NCI-H2107 (cell line): ENCODE measurements around the gene NDUFA9.

Experiments
- DNase-seq: peaks from one replicate; lab custom pipeline; 2025; lab: John Stamatoyannopoulos, UW

The NDUFA9 gene

GRCh38 chr12:4648501-4649357 lies at the start of gene NDUFA9, which contains the start of gene AKAP3:
Gene NDUFA9, plus strand, starts transcription at chr12:4649114. Its CDS starts 13 bp downstream, at chr12:4649127.
Gene AKAP3, minus strand, starts transcription at chr12:4649051. Its CDS starts 10,855 bp downstream, at chr12:4638196.
- DNase-seq: peak; percentile 51

- DNase-seq: no peak
Observed at GRCh38 chr12:4603421-4603820, 45.5 kb upstream of the NDUFA9 start.

GRCh38 chr12:4603946-4604345 lies 45.0 kb upstream of the NDUFA9 start:
- DNase-seq: no peak

GRCh38 chr12:4604684-4605193 lies 44.2 kb upstream of the NDUFA9 start:
- DNase-seq: peak; percentile 82

GRCh38 chr12:4607056-4607455 lies 41.9 kb upstream of the NDUFA9 start:
- no peak for DNase-seq

- DNase-seq: no peak
Observed at GRCh38 chr12:4609071-4609470, 39.8 kb upstream of the NDUFA9 start.

- no peak for DNase-seq
Observed at GRCh38 chr12:4610481-4610880, 38.4 kb upstream of the NDUFA9 start.

- no peak for DNase-seq
Observed at GRCh38 chr12:4615667-4616066, 33.2 kb upstream of the NDUFA9 start.

GRCh38 chr12:4621511-4621910 lies 27.4 kb upstream of the NDUFA9 start:
- no peak for DNase-seq

GRCh38 chr12:4626543-4626942 lies 22.4 kb upstream of the NDUFA9 start:
- no peak for DNase-seq

- DNase-seq: no peak
Observed at GRCh38 chr12:4628406-4628805, 20.5 kb upstream of the NDUFA9 start.

- DNase-seq: no peak
Observed at GRCh38 chr12:4630262-4630661, 18.7 kb upstream of the NDUFA9 start.

GRCh38 chr12:4643747-4644146 lies 5.2 kb upstream of the NDUFA9 start:
- DNase-seq: no peak

- no peak for DNase-seq
Observed at GRCh38 chr12:4645023-4645422, 3.9 kb upstream of the NDUFA9 start.

GRCh38 chr12:4648104-4648500 lies 812 bp upstream of the NDUFA9 start:
- no peak for DNase-seq

- no peak for DNase-seq
Observed at GRCh38 chr12:4649358-4649661, 396 bp downstream of the NDUFA9 start.

GRCh38 chr12:4653257-4653656 lies 4.3 kb downstream of the NDUFA9 start:
- DNase-seq: no peak

GRCh38 chr12:4653691-4654090 lies 4.8 kb downstream of the NDUFA9 start:
- DNase-seq: no peak

GRCh38 chr12:4663971-4664505 lies 15.1 kb downstream of the NDUFA9 start:
- DNase-seq: no peak

GRCh38 chr12:4665236-4665635 lies 16.3 kb downstream of the NDUFA9 start:
- DNase-seq: no peak

- no peak for DNase-seq
Observed at GRCh38 chr12:4679711-4680110, 30.8 kb downstream of the NDUFA9 start.

GRCh38 chr12:4681732-4682131 lies 32.8 kb downstream of the NDUFA9 start:
- no peak for DNase-seq

GRCh38 chr12:4685317-4685716 lies 36.4 kb downstream of the NDUFA9 start:
- DNase-seq: no peak

- DNase-seq: no peak
Observed at GRCh38 chr12:4690760-4691159, 41.8 kb downstream of the NDUFA9 start.
